Osteoblast (primary cell): Measurements from ENCODE around the gene SNORC. TPM values are rescaled to one million over a fixed set of nuclear protein-coding genes. Genes with fewer than 3 reads are reported as not detected.

Experiments used
- DNase-seq: peaks from one replicate; pipeline ENCODE4 v3.0.0; 2011; ENCODE audit warnings: low spot score, mixed read lengths; ENCODE audit not compliant: insufficient read length; ENCODE audit errors: missing footprints
- H2AFZ ChIP-seq: 2 replicates; pipeline ENCODE4 v1.6.0; 2011; ENCODE audit warnings: mild to moderate bottlenecking, low read length
- H3K27ac ChIP-seq: 2 replicates; pipeline ENCODE4 v1.5.1; 2011; ENCODE audit warnings: mild to moderate bottlenecking, low read depth, low read length, moderate library complexity
- H3K27me3 ChIP-seq: 2 replicates; pipeline ENCODE4 v1.6.0; 2012; ENCODE audit warnings: mild to moderate bottlenecking, control low read depth, inconsistent platforms, low read length, moderate library complexity; ENCODE audit not compliant: insufficient read depth
- H3K36me3 ChIP-seq: 2 replicates; pipeline ENCODE4 v1.5.1; 2011; ENCODE audit warnings: mild to moderate bottlenecking, low read length, control low read depth, moderate library complexity; ENCODE audit not compliant: insufficient read depth
- H3K4me1 ChIP-seq: 2 replicates; pipeline ENCODE4 v1.5.1; 2011; ENCODE audit warnings: mild to moderate bottlenecking, low read length, control low read depth, moderate library complexity; ENCODE audit not compliant: insufficient read depth
- H3K4me2 ChIP-seq: 2 replicates; pipeline ENCODE4 v1.6.0; 2011; ENCODE audit warnings: mild to moderate bottlenecking, low read length; ENCODE audit not compliant: insufficient read depth
- H3K4me3 ChIP-seq: fragments of 200-600 bp; sonication (generic); 3 replicates; pipeline ENCODE4 v1.5.1; 2012; ENCODE audit warnings: mild to moderate bottlenecking, low read length, inconsistent platforms; ENCODE audit not compliant: insufficient read depth
- H3K79me2 ChIP-seq: 2 replicates; pipeline ENCODE4 v1.6.0; 2012; ENCODE audit warnings: mild to moderate bottlenecking, low read length, control low read depth, inconsistent platforms; ENCODE audit not compliant: insufficient read depth
- H3K9me3 ChIP-seq: 2 replicates; pipeline ENCODE4 v1.5.1; 2011; ENCODE audit warnings: low read depth, low read length, control low read depth
- H4K20me1 ChIP-seq: 2 replicates; pipeline ENCODE4 v1.6.0; 2012; ENCODE audit warnings: mild to moderate bottlenecking, low read length, control low read depth; ENCODE audit not compliant: insufficient read depth
- CTCF ChIP-seq: IDR thresholded peaks from 2 replicates; pipeline ENCODE4 v1.5.1; 2011; ENCODE audit warnings: mild to moderate bottlenecking, low read depth, low read length, moderate library complexity; ENCODE audit errors: extremely low read depth
- total RNA-seq: library from RNA; depleted of rRNA; stranded (reverse); fragments of >200 nt; gene quantifications from 2 replicates; pipeline ENCODE4 v1.2.3, GENCODE V29; 2012

The SNORC gene
- total RNA-seq, 1 donor, result 0.72 TPM

GRCh38 chr2:232873909-232874641, 4.0 kb downstream of the SNORC start:
- Histone ChIP-seq H3K27ac (no peak overlapping the region), H3K4me3 (no peak overlapping the region), H3K27me3 (peaks cover 6% of the 10 kb centered on the region), H3K4me2 (no peak overlapping the region), H2AFZ (no peak overlapping the region), H3K36me3 (no peaks in the 10 kb centered on the region), H4K20me1 (no peaks in the 10 kb centered on the region), H3K4me1 (no peaks in the 10 kb centered on the region), H3K79me2 (no peaks in the 10 kb centered on the region), H3K9me3 (no peaks in the 10 kb centered on the region)
- TF ChIP-seq CTCF, result no peak
- DNase-seq, result peak; percentile 84

- H3K36me3 ChIP-seq, result no peaks in the 10 kb centered on the region
- H2AFZ ChIP-seq, result no peak overlapping the region
- H3K4me2 ChIP-seq, result no peak overlapping the region
- no peak overlapping the region for H3K27ac ChIP-seq
- peaks cover 6% of the 10 kb centered on the region for H3K27me3 ChIP-seq
- H3K4me1 ChIP-seq, result no peaks in the 10 kb centered on the region
- peak; percentile 66 for DNase-seq
- no peaks in the 10 kb centered on the region for H3K79me2 ChIP-seq
- H3K4me3 ChIP-seq, result no peak overlapping the region
- no peaks in the 10 kb centered on the region for H4K20me1 ChIP-seq
- H3K9me3 ChIP-seq, result no peaks in the 10 kb centered on the region
- TF ChIP-seq CTCF, result no peak
Observed at GRCh38 chr2:232874677-232875223, 4.7 kb downstream of the SNORC start.

- H3K4me2 ChIP-seq, result peak overlapping the region; percentile 28
- H4K20me1 ChIP-seq, result no peaks in the 10 kb centered on the region
- DNase-seq, result peak; percentile 85
- peaks cover 6% of the 10 kb centered on the region for H3K27me3 ChIP-seq
- no peak overlapping the region for H3K4me3 ChIP-seq
- no peaks in the 10 kb centered on the region for H3K79me2 ChIP-seq
- no peak overlapping the region for H3K27ac ChIP-seq
- H2AFZ ChIP-seq, result no peak overlapping the region
- TF ChIP-seq CTCF, result no peak
- H3K9me3 ChIP-seq, result no peaks in the 10 kb centered on the region
- no peaks in the 10 kb centered on the region for H3K4me1 ChIP-seq
- no peaks in the 10 kb centered on the region for H3K36me3 ChIP-seq
Observed at GRCh38 chr2:232875256-232876121, 5.4 kb downstream of the SNORC start.
